Renal cortical epithelial cell (primary cell): ENCODE results near the gene CYBA. TPM values are rescaled to one million over a fixed set of nuclear protein-coding genes. Genes with fewer than 3 reads are reported as not detected.
A peak's percentile ranks its signal among the peaks of the same experiment; 100 is the strongest.
"Not testable (repeated sequence)": the region's sequence is repeated elsewhere in the genome, so short reads cannot be mapped to it uniquely, and the experiment has no call there.

ENCODE experiments used
- DNase-seq: peaks from one replicate; pipeline ENCODE4 v3.0.0-alpha.2; 2011; ENCODE audit warnings: low read depth
- total RNA-seq: library from RNA; depleted of rRNA; stranded (reverse); fragments of >200 nt; gene quantifications from 2 replicates; pipeline ENCODE4 v1.2.3, GENCODE V29; 2014

The CYBA gene
- total RNA-seq, 1 donor from 2014 or later: 594 TPM

DNA sequence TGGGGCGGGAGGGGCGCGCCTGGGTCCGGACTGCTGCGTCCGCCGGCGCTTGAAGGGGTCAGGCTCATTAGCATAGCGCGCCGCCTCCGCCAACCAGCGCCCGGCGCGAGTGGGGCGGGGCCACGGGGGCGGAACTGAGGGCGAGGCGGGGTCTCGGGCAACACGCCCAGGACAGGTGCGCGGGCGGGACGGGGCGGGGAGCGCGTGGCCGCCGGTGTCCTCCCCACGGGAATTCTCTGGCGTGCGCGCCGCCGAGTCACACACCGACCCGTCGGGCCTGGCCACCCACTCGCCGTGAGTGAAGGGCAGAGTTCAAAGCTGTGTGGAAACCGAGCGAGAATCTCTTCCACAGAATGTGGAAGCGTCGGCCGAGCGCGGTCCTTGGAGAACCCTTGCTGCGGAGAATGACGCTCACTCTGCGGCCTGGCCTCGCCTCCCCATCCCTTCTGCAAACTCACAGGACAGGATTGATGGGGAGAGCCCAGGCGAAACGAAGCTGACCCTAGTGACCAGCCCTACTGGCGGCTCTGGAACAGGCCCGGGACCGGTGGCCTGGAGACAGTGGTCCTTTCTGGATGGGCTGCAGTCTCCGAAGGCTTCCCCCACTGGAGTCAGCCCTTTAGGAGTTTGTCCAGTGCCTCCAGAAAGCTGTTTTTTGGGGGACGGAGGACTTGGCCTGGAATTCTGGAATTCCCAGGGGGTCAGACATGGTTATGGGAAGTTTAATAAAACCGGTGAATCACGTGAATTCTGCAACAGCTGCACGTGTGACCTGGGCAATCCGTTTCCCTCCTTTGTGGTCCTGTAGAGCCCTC is 35.8 kb upstream of the CYBA start, which contains the start of gene SNAI3:
Gene SNAI3, minus strand, starts transcription at position 69 of the 815 bp plus-strand sequence. CDS start 101 bp downstream, outside the sequence.
- no peak for DNase-seq

DNA sequence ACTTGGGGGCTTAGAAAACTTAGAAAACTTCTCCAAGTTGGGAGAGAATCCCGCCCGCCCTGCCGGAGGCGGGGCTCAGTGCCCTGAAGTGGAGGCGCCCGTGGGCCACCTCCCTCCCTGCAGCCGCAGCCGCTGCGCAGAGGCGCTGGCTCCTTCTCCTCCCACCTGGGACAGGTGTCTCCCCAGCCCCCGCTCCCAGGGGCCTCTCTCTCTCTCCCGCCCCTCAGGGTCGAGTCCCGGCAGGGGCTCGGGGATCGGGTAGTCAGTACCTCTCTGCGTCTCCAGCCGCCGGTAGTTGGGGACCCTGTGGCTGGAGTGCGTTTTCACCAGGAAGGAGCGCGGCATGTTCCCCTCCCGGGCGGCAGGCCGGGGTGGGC is 35.2 kb upstream of the CYBA start:
- no peak for DNase-seq

DNA sequence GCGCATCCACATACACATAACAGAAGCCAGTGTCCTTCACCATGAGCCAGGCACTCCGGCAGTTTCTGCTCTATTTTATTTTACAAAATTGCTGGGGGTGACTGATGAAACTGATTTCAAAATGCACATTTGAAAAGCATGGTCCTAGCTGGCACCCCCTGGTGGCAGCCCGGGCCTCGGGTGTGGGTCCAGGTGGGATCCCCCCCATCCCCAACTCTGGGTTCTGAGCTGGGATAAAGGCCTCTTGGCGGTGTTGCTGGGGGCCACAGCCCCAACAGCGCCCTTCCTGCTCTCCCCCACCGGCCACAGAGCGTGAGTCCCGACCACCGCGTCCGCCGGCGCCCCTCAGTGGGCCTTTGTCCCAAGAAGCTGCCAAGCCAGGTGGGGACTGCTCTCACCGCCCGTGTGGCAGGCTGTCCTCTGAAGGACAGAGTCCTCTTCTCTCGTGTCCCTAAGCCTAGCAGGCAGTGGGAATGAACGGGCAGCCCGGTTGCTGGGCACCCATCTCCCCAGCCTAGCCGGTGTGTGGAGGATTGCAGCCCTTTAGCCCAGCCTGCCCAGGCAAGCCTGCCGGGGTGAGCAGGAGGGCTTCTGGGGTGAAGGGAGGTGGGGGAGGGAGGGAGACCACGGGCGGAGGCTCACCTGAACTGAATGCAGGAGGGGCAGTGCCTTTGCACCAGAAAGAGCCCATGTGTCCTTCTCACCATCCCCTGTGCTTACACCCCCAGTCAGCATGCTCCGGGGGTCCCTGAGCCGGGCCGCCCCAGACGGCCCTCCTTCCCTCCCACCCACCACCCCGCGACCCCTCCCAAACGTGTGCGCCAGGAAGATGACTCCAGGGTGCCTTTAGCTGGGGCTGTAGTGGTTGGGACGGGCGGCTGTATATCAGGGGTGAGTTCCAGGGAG is 34.6 kb upstream of the CYBA start:
- peak; percentile 37 for DNase-seq

DNA sequence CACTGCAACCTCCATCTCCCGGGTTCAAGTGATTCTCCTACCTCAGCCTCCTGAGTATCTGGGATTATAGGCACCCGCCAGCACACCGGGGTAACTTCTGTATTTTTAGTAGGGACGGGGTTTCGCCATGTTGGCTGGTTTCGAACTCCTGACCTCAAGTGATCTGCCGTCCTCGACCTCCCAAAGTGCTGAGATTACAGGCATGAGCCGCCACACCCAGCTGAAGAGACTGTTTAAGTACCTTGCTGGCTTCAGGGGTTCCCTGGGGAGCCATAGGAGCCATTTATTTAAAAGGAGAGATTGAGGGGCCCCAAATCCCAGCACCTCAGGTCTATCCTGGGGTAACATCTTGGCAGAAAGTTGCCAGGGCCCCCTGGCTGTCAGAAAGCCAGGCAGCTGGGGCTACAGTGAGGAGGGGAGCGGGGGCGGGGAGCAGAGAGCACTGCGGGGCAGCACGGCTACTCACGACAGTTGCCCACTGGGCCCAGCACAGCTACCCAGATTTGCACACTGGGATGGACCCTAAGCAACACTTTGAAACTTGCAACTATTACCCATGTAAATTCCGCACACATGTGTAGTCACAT is 33.8 kb upstream of the CYBA start:
- DNase-seq: no peak

DNA sequence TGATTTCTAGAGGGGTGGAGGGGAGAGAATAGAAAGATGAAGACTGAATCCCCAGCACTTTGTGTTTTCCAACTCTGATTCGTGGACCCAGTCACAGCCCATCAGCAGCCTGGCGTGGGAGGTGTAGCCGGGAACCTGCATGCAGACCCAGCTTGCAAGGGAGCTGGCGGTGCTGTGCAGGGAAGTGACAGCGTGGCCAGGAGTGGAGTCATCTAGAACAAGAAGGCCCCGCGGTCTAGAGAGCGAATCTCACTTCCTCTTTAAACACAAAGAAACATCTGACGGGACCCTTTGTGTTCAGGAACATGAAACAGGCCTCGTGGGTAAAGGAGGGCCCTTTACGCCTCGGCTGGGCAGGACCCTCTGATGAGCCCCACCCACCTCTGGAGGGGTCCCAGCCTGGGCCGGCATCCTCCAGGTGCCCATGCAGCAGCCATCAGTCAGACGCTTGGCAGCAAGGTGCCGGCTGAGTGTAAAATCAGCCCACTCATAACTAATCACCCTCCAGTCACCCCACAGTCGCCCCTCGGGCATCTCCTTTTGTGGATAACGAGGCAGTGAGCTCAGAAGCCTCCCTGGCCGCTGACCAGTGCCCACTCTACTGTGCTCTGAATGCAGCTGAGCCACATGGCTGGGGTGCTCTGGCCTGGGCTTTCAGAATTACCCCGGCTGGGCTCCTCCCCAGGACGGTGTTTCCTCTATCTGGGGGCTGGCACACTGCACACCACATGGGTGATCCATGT is 31.0 kb upstream of the CYBA start:
- DNase-seq: no peak

DNA sequence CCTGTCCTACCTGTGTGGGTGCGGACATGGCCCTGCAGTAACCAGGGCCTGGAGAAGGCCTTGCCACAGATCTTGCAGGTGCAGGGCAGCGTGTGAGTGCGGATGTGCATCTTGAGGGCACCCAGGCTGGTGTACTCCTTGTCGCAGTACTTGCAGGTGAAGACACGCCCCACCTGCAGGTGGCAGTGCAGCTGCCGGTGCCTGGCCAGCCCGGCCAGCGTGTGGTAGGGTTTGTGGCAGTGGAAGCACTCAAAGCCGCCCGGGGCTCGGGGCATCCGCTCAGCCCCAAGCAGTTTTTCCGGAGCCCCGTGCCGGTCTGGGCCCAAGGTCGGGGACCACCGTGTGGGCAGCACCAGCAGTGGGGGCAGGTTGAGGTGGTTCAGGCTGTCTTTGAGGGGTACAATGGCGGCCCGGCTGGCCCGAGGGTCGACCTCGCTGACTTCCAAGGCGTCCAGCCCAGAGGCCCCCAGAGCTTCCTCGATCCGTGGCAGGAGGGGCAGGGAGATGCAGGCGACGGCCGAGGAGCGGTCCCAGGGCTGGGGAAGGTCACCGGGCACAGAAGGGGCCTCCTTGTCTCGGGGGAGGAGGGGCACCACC is 30.3 kb upstream of the CYBA start:
- no peak for DNase-seq

DNA sequence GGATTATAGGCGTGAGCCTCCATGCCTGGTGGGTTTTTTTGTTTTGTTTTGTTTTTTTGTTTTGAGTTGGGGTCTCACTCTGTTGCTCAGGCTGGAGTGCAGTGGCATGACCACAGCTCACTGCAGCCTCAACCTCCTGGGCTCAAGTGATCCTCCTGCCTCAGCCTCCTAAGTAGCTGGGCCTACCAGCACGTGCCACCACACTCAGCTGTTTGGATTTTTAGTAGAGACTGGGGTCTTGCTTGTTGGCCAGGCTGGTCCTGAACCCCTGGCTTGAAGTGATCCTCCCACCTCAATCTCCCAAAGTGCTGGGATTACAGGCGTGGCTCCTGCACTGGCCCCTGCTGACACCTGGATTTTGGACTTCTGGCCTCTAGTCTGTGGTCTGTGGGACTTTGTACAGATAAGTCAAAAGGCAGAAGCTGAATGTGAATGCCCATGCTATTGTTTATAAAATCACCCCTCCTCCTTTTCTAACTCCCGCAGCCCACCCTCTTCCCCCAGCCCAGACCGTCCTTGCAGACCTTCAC is 29.8 kb upstream of the CYBA start:
- no peak for DNase-seq

DNA sequence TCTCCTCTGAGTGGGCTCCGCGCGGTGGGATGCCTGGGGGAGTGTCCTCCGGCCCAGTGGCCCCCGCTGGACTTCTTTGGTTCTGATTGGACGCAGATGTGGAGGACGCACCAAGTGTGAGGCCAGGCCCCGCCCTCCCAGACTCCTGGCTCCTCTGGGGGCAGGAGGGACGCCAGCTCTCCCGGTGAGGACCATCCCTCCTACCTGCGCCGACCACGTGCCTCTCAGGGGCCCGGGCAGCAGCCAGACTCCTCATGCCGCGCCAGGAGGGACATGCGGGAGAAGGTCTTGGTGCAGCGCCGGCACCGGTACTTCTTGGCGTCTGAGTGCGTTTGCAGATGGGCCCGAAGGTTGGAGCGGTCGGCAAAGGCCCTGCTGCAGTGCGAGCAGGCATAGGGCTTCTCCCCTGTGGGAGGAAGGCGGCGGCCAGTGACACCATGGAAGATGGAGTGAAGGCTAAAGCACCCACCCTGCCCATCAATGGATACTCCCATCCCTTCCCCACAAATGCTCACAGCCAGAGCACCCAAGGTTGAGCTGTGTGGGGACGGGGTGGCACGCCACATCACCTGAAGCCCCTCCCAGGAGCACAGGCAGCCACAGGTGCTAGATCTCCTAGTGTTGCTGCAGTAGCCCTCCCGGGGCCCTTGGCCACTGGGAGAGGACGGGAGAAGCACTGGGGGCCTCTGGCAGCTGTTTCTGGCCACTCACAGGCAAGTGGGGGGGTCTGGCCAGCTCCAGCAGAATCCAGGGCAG is 27.5 kb upstream of the CYBA start:
- no peak for DNase-seq

DNA sequence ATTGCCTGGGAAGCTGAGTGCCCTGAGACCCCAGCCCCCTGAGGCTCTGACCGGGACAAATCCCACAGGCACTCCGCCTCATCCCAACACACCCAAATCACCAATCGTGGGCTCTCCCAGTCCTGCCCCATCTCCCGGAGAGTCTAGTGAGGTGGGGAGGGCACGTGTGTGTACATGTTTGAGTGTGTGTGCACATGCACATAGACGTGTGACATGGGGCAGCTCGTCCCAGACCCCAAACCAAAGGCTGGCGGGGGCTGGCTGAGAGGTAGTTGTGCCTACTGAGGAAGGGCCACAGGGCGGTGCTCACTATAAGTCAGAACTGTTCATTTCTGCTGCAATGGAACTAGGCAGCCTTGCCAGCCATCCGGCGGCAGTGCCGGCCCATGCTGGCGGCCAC is 26.9 kb upstream of the CYBA start:
- no peak for DNase-seq

DNA sequence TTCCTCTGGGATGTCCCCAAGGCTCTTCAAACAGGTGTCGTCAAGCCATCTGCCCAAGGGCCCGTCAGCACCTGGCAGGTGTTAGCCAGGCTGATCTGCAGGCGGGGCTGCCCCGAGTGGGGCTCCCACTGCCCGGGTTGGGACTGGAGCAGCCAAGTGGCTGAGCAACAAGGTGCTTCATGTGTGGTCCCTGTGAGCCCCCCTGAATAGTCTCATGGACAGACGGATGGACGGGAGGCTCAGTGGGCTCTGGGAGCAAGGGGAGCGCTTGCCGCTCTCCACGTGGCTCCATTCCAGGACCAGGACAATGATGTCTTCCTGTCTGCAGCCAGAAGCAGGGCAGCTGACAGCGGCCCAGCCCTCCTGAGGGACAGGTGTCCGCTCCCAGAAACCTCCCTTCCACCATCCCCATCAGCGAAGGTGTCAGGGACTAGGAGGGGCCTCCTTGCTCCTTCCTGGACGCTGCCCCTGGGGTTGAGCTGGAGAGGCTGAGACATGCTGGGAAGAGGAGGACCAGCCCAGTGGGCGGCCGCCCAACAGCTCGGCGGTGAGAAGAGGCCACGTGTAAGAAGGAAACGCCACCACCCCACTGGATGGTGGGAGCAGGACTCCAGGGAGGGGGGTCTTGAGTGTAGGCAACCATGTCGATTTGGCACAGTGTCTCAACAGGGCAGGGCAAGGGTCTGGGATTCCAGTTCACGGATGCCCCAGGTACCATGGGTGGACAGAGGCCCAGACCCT is 25.8 kb upstream of the CYBA start:
- no peak for DNase-seq

DNA sequence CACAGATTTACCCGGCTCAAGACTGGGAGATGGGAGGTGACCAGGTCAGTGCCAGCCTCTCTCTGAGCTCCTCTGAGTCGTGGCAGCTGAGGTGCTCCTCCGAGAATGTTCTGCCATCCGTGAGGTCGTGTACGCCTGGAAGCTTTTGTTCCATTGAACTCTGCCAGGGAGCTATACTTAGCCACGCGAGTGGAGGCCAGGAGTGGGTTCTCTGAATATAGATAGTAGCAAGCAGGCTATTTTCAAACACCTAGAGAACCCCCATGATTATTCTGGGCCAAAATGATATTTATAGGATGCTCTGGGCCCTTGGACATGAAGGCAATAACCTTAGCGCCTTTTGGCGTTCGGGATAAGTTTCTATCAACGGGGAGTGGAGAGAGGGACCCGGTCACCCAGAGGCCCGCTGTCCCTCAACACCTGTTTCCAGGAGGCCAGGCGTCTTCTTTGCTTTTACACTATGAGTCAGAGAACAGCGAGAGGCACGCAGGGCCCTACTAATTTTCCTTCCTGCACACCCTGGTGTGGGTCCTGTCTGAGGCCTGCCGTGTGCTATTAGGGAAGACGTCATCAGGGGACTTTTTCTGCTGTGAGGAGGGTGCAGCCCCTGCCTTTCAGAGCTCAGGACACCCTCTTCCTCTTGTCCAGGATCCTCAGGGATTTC is 23.0 kb upstream of the CYBA start:
- DNase-seq: no peak

DNA sequence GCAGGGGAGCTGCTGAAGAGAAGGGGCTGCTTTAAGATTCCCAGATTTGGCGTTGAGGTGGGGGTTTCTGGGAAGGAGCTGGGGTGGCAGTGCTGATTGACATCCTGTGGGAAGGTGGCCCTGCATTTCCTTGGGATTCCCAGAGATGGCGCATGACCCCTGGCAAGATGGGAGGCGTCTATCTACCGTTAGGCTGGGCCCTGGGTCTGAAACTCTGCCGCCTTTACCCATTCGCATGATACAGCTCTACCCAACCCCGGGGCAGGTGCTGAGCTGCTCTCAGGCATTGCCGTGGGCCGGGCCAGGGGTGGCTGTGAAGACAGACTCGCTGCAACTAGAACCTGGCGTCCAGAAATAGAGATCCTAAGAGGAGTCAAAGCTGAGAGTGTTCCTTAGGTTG is 21.9 kb upstream of the CYBA start:
- no peak for DNase-seq

DNA sequence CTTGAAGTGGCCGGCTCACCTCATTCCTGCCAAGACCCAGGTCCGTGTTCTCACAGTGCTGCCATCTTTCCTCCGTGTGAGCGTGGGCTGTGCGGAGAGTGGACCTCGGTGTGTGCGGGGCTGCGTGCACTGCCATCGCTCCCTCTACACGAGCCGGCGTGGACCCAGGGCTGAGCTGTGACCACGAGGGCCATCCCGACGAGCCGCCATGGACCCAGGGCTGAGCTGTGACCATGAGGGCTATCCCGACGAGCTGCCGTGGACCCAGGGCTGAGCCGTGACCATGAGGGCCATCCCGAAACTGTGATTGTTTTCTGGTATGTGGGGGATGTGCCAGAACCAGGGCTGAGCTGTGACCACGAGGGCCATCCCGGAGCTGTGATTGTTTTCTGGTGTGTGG is 21.0 kb upstream of the CYBA start:
- no peak for DNase-seq

DNA sequence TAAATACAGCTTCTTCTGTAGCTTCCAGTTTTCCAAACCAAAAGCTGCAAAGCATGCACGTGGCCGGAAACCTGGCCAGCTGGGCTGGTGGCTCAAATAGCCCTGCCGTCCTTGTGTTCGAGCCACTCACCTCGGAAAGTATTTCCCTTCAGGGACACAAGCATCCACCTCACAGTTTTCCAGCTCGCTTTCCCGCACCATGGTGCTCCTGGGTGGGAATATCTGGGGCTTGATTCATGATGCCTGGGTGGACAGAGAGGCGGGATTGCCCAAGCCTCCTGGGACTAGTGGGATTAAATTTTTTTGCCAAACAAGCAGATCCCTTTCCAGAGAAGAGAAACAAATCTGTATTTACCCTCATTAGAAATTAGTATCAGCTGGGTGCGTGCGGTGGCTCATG is 19.1 kb upstream of the CYBA start:
- DNase-seq: no peak

DNA sequence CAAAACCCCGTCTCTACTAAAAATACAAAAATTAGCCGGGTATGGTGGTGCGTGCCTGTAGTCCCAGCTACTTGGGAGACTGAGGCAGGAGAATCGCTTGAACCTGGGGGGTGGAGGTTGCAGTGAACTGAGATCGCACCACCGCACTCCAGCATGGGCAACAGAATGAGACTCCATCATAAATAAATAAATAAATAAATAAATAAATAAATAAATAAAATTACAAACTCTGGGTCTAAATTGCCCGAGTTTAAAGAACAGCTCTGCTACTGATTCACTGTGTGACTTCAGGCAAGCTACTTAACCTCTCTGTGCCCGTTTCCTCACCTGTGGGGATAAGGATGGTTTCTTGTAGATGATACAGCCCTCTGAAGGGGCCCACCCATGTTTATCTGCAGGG is 18.6 kb upstream of the CYBA start:
- DNase-seq: not testable (repeated sequence)

DNA sequence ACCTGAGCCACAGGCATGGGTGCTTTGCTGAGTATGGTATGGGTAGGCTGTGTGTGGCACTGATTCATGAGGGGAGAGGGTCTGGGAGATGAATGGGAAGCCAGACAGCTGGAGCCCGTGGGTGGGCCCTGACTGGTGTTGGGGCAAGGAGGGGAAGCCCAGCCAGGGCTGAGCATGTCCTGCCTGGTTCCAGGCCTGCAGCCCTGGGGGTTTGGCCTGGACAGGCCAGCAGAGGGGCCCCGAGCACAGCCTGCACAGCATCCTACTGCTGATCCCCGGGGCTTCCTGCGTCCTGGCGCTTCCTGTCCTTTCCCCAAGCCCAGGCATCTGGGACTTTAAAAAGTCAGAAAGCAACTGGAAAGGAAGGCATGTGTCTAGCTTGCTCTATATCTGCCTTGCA is 16.6 kb upstream of the CYBA start:
- no peak for DNase-seq

DNA sequence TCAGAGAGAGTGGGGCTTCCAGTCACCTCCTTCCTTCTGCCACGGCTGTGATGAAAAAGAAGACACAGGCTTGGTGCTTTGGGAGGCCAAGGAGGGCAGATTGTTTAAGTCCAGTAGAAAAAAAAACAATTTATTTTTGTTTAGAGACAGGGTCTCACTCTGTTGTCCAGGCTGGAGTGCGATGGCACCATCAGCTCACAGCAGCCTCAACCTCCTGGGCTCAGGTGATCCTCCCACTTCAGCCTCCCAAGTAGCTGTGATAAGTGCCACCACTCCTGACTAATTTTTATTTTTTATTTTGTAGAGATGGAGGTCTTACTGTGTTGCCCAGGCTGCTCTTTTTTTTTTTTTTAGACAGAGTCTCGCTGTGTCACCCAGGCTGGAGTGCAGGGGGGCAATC is 14.7 kb upstream of the CYBA start:
- no peak for DNase-seq

DNA sequence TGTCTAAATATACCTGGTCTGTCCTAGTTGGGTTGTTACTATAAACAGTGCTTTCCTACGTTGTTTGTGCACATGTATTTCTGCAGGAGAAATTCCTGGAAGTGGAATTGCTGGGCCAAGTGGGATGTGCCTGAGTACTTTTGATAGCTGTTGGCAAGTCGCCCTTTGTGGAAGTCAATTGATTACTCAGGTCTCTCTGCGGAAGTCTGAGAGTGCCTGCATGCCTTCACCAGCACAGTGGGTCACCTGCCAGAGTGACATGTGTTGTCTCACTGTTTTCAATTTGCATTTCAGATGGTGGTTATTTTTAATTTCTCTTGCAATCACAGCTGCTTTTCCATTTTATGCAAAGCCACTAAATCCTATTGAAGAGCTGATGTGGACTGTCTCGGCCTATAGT is 14.3 kb upstream of the CYBA start:
- DNase-seq: peak; percentile 68
